Subcutaneous adipose tissue (tissue), 4 donors: ENCODE results near the gene FGD5. TPM values are rescaled to one million over a fixed set of nuclear protein-coding genes. Genes with fewer than 3 reads are reported as not detected.

Experiments
- total RNA-seq, 4 donors: library from RNA; depleted of rRNA; stranded (reverse); fragments of >200 nt; gene quantifications; one replicate each; pipeline ENCODE4 v1.1.0, GENCODE V29; 2016
- TF ChIP-seq, protein P1 (sequence below): fragments of 450-650 bp; IDR thresholded peaks from one replicate; pipeline ENCODE4 v1.5.1; 2016; ENCODE audit warnings: low read depth, mild to moderate bottlenecking, control low read depth, antibody characterized with exemption, moderate library complexity

Gene FGD5
- total RNA-seq, 4 donors from 2014 or later = 18.2 to 62.9 (median 27.6) TPM

DNA sequence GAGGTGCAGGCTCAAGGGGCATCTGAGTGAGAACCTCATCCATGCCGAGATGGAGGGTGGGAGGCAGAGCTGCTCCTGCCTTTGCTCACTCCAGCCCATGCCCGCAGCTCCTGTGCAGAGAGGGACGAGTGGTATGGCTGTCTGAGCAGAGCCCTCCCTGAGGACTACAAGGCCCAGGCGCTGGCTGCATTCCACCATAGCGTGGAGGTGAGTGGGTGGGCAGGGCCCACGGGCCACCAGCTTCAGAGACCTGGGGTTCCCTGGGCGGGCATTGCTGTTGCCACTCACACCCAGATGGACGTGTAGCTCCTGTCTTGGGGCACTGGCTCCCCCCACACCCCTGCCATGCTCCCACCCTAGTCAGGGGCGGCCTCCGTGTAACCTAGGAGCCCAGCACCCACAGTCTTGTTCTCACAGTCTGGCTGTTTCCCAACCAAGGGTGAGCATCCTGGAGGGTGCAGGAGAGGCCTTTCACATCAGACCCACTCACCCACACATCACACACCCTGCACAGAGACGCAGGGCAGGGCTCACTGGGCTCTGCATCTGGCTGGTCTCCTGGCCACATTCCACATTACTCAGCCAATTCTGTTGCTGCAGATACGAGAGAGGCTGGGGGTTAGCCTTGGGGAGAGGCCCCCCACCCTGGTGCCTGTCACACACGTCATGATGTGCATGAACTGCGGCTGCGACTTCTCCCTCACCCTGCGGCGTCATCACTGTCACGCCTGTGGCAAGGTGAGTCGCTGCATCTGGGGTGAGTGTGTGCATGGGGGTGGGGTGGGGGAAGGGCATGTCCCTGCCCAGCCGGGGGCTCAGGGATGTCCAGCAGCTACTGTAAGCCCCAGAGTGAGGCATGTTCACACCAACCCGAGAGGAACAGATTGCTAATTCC is 103.3 kb downstream of the FGD5 start:
- TF ChIP-seq, protein P1, sequence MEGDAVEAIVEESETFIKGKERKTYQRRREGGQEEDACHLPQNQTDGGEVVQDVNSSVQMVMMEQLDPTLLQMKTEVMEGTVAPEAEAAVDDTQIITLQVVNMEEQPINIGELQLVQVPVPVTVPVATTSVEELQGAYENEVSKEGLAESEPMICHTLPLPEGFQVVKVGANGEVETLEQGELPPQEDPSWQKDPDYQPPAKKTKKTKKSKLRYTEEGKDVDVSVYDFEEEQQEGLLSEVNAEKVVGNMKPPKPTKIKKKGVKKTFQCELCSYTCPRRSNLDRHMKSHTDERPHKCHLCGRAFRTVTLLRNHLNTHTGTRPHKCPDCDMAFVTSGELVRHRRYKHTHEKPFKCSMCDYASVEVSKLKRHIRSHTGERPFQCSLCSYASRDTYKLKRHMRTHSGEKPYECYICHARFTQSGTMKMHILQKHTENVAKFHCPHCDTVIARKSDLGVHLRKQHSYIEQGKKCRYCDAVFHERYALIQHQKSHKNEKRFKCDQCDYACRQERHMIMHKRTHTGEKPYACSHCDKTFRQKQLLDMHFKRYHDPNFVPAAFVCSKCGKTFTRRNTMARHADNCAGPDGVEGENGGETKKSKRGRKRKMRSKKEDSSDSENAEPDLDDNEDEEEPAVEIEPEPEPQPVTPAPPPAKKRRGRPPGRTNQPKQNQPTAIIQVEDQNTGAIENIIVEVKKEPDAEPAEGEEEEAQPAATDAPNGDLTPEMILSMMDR = no peak

DNA sequence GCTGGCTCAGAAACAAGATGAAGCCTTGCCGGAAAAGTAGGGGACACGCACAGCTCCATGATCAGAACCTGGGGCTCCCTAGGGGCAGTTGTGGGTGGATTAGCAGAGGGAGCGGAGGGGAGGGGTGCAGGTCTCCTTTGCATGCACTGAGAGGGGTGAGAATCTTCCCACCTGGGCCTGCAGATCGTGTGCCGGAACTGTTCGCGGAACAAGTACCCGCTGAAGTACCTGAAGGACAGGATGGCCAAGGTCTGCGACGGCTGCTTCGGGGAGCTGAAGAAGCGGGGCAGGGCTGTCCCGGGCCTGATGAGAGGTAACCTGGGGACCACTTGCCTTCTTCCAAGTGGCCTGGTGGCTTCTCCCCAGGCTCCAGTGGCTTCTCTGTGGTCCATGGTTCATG is 104.1 kb downstream of the FGD5 start:
- TF ChIP-seq, protein P1 = no peak

DNA sequence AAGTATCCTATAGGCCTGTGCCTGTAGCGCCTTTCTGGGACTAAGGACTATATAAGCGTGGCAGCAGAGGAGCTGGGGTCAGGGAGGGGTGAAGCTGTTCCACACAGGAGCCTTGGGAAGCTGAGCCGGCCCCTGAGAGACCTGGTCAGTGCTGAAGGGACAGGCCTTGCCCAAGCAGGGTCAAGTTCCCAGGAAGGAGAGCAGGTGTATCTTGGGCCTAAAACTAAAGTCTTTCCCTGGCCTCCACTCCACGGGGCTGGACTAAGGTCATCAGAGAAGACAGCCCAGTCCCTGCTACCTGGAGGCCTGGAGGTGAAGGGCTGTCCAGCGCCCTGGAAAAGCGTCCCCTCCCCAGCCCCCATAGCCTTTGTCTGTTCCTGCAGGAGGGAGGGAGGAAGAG is 104.7 kb downstream of the FGD5 start:
- TF ChIP-seq, protein P1 = no peak

DNA sequence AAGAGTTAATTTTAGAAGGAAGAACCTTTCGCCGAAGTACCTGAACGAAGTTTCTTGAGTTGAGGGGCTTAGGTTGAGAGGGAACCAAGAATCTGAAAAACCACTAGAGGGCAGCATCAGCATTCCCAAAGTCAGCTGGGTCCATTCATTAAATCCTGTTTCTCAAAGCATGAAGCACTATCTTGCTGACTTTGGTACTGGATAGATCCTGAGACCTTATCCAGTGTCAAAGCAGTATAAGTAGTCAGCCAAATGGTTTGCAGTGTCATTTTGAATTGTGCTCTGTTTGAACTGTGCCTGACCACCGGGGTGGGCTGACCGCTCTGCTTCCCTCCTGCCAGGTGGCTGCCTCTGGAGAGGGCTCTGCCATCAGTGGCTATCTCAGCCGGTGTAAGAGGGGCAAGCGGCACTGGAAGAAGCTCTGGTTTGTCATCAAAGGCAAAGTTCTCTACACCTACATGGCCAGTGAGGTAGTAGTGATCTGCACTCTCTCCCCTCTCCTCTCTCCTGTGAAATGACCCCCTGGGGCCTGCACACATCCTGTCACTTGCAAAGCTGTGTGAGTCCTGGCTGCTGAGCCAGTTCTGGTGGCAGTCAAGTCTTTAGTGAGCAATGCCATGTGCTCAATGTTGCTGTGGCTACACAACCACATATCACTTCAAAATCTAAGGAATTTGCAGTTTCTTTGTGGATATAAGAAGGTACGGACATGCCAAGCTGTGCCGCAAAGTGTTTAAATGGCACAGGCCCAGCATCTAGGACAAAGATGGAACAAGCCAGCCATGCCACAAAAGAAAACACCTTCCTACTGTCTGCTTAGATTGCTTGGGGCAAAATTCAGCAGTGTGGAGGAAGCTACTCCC is 107.2 kb downstream of the FGD5 start:
- TF ChIP-seq, protein P1 = no peak

DNA sequence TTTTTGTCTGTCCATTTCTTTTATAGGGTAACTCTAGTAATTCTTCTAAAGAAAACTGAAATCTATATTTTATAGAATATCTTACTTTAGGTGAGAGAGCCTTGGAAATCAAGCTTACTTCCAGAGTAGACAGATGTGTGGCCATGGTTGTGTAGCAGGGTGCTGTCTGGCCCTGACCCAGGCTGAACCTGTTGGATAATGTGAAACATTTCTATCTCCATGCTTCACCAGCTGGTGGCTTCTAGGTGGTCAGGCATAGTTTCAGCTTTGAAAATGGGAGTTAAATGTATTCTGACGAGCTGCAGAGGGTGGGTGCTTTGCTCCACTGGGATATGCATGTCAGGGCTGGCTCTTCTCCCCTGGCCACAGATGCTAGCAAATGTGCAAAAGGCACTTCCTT is 107.8 kb downstream of the FGD5 start:
- TF ChIP-seq, protein P1 = no peak

DNA sequence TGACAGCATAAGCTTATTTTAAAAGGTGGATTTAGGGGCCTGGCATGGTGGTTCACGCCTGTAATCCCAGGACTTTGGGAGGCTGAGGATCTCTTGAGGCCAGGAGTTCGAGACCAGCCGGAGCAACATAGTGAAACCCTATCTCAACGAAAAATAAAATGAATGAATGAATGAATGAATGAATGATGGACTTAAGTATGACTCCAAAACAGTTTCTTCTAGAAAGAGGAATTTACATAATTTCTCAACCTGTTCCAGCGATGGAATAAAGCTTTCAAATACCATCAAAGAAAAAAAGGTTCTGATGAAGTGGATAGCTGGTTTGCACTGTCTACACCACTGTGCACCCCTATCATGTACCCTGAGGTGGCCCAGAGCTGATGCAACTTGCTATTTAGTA is 108.5 kb downstream of the FGD5 start:
- TF ChIP-seq, protein P1 = no peak

DNA sequence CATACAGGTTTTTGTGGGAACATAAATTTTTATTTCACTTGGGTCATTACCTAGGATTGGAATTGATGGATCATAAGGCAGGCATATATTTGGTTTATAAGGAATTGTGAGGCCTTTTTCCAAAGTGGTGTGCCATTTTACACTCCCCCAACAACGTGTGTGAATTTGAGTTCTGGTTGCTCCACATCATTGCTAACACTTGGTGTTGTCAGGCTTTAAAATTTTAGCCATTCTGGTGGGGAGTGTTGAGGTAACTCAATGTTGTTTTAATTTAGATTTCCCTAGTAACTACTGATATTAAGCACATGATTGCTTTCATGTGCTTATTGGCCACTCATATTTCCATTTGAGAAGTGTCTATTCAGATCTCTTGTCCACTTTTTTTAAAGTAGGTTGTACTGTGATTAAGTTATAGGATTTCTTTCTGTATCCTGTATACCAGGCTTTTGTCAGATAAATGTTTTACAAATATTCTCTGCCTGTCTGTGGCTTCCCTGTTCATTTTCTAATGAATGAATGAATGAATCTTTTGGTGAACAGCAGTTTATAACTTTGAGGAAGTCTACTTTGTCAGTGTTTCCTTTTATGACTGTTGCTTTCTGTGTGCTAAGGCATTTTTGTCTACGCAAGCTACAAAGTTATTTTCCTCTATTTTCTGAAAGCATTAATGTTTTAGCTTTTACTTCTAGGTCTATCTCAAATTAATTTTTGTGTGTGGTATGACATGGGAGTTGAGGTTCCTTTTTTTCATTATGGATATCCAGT is 110.7 kb downstream of the FGD5 start:
- TF ChIP-seq, protein P1 = no peak
